AG08396 (cell line): ENCODE measurements around the gene CEBPB.

ENCODE experiments used
- DNase-seq: peaks from one replicate; pipeline ENCODE4 v3.0.0; 2012; ENCODE audit warnings: low spot score, mixed read lengths

The CEBPB gene

DNA sequence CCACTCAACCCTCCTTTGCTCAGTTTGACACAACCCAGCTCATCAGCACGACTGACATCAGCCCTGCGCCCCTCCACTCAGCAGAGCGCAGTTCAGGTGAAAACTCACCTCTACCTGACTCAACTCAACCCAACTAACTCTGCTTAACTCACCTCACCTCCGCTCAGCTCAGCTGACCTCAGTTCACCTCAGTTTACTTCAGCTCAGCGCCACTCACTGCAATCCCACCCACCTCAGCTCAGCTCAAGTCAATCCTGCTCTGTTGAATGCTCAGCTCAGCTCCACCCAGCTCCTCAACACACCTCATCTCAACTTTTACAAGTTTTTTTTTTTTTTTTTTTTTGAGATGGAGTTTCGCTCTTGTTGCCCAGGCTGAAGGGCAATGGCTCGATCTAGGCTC is 39.6 kb downstream of the CEBPB start:
- DNase-seq: no peak

DNA sequence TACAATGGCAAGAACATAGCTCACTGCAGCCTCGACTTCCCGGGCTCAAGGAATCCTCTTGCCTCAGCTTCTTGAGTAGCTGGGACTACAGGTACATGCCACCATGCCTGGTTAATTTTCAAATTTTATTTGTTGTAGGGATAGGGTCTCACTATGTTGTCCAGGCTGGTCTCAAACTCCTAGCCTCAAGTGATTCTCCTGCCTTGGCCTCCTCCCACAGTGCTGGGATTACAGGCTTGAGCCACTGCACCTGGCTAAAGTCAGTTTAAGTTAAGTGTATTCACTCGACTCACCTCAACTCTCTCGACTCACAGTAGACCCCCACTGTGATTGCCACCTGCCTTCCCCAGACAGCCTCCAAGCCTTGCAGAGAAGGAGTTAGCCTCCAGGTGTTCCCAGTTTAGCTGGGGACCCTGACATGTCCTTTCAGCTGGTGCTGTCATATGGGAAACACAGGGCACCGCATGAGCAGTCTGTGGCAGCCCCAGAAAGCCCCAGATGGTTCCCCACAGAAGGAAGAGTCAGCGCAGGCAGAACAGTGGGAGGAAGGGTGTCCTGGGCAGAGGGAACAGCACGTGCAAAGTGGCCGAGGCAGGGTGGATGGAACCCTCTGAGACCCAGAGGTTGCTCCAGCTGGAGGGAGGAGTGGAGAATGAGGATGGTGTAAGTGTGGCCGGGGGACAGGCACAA is 40.4 kb downstream of the CEBPB start:
- DNase-seq: no peak

DNA sequence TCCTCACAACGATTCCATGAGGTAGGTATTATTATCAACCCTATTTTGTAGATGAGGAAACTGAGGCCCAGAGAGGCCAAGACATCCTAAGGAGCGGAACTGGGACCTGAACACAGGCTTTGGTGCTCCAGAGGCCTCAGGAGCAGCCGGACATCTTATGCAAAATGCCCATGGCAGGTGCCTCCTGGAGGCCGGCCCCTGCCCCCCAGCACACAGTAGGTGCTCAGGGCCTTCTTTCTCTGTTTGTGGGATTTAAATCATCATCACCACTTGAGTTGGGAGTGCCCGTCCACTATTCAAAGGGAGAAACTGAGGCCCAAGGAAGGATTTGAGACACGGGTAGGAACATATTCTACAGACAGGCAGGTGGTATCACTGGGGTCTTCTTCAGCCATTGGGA is 41.2 kb downstream of the CEBPB start:
- no peak for DNase-seq

DNA sequence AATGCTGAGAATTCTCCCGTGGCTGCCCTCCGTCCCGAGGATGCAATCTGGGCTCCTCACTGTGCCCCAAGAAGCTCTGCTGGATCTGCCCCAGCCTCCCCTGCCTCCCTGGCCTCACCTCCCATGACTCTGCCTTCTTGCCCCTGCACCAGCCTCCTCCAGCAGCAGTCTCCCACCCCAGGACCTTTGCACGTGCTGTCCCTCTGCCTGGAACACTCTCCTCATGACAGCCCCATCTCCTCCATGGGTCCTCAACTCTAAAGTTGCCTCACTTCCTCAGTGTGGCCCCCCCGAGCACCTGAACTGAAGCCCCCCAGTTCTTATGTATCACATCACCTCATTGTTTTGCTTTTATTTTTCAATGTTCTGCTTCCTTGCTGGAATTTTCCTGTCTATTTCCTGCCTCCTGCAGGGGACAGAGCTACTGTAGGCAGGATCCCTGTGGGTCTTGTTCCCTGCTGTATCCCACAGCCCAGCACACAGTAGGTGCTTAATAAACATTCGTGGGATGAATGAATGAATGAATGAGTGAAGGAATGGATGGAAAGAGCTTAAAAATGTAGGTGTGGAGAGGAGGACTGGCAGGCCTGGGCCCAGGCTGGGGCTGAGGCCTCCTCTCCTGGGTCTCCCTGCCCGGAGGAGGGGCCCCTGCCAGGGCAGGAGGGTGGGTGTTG is 42.2 kb downstream of the CEBPB start:
- DNase-seq: no peak

DNA sequence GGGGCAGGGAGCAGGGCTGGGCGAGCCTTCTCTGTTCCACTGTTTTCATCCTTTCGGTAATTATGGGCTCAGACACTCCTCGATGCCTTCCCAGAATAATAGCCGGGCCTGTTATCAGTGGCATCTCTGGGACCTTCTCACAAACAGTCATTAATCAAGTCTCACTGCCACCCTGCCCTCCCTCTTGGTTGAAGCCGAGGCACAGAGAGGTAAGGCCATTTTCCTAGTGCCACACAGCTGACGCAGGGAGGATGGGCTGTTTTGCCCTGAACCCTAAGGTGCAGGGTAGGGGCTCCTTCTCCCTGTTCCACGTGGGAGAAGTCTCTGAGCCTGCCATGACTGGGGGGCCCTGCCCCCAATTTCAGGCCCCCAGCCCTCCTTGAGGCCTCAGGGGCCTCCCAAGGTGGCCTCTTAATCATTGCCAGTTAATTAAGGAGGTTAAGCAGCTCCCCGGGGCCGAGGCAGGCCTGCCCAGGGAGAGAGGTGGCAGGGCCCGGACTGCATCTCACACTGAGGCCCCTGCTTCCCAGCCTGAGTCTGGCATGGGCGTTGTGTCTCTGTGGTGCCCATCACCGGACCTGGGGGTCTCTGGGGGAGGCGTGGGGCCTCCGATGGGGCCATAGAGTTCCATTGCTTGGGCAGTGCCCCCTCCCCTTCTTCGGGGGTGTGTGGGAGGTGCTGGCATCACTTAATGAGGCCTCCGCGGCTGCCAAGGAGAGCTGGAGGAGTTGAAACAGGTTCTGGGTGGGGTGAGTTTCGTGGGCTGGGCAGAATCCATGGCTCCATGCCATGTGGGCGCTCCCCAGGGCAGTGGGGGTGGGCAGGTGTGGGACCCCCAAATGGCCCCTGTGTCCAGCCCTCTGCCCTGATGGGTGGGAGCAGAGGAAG is 42.9 kb downstream of the CEBPB start:
- DNase-seq: no peak

DNA sequence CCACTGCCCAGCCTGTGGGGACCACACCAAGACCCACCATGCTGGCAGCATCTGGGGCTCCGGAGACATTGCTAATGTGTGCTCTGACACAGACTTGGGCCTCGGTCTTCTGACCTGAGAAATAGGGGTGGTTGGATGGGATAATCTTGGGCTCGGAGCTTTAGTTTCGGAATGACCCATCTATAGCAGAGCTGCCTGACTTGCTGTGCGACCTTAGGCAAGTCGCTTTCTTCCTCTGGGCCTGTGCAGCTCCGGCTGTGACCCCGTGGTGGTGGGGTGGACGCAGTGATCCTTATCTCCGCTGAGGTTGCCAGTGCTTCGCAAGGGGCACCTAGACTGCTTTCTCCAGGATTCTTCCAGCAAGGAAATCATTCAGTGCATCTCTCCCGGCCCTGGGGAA is 43.7 kb downstream of the CEBPB start:
- no peak for DNase-seq

DNA sequence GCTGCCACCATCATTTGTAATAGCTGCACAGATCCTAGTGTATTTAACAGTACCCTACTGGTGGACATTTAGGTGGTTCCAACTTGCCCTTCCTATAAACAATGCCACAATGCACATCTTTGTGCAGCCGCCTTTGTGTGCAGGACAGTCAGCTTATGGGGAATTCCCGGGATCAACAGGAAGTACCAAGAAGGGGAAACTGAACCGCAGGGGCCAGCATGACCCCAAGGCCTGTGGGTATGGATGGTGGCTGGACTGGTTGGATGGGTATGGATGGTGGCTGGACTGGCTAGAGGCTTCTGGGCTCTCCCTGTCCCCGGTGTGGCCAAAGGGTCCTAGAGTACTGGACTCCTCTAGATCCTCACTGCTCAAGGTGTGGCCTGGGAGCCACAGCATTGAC is 46.7 kb downstream of the CEBPB start:
- DNase-seq: no peak

DNA sequence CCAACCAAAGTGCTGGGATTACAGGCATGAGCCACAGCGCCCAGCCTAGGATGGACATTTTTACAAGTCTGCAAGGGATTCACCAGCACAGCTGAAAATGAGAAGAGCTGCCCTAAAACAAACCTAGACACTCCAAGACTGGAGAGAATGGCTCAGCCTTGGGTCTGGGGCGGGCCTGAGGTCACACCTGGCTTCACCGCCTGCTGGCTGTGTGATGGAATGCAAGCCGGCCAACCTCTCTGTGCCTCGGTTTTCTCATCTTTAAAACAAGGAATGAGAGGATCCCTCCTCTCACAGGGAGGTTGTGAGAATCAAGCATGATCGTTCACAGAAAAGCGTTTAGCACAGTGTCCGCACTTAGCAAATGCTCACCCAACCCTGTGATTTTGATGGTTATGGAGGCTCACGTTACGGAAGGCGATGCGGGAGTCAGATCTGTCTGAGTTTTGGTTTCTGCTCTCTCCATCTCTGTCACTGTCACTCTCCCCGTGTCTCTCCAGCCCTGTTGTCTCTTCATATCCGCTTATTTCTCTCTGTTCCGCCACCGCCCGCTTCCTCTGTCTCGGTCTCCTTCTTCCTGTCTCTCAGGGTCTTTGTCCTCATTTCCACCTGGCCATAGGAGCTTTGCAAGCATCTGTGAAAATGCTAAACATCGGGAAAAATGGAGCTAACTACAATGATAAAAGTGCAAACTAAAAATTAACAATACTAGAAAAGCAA is 47.6 kb downstream of the CEBPB start:
- DNase-seq: no peak

DNA sequence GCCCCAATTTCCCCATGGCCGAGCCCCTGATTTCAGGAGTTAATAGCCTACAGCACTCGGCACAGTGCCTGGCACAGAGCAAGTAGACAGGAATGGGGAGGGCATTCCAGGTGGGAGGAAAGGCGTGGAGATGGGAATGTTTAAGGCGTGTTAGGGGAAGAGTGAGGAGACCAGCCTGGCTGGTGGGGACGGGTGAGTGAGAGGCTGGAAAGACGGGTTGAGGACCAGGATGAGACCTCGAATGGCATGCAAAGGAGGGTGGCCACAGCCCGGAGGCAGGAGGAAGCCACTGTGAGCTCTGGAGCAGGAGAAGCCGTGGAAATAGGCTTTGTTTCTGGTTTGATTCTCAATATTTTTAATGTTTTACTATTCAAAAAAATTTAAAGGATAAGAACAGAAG is 49.5 kb downstream of the CEBPB start:
- no peak for DNase-seq

DNA sequence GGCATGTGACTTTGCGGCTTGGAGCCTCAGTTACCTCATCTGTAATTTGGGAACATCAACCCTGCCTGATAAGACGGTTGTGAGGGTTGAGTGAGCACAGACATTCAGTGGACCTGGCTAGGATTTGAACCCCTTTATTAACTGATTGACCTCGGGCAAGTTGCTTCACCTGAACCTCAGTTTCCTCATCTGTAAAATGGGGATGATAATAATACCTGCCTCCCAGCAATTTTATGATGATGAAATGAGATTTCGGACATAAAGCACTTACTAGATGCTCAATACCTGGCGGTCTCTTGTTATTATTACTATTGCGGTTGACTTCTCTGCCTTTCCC is 51.5 kb downstream of the CEBPB start:
- no peak for DNase-seq
